Measurements from ENCODE around the gene CDC25C.
"Not testable (repeated sequence)": the region's sequence is repeated elsewhere in the genome, so short reads cannot be mapped to it uniquely, and the experiment has no call there.

Gene CDC25C

GRCh38 chr5:138275379-138275782 is 56.2 kb downstream of the CDC25C start:
- no peak for DNase-seq

GRCh38 chr5:138274189-138274853 is 57.3 kb downstream of the CDC25C start, which contains the start of gene GFRA3:
GFRA3 (minus strand) TSS chr5:138274621; CDS start chr5:138274424, 197 bp downstream.
- peak in 1 of 2 experiments; percentile 45 for DNase-seq

GRCh38 chr5:138273834-138274188 is 57.8 kb downstream of the CDC25C start:
- peak in 1 of 2 experiments; percentile 23 for DNase-seq

GRCh38 chr5:138272681-138273080 is 58.9 kb downstream of the CDC25C start:
- no peak for DNase-seq

- no peak for DNase-seq
These were observed 60.3 kb downstream of the CDC25C start for GRCh38 chr5:138271281-138271680.

- DNase-seq = no peak
These were observed 67.4 kb downstream of the CDC25C start for GRCh38 chr5:138264183-138264582.

- DNase-seq = no peak
These were observed 68.0 kb downstream of the CDC25C start for GRCh38 chr5:138263581-138263980.

GRCh38 chr5:138258704-138259292 is 72.8 kb downstream of the CDC25C start:
- no peak for DNase-seq

- no peak for DNase-seq
These were observed 74.0 kb downstream of the CDC25C start for GRCh38 chr5:138257583-138257982.

- no peak for DNase-seq
These were observed 78.7 kb downstream of the CDC25C start for GRCh38 chr5:138252944-138253343.

- DNase-seq = not testable (repeated sequence)
These were observed 83.8 kb downstream of the CDC25C start for GRCh38 chr5:138247800-138248199.

GRCh38 chr5:138246822-138247221 is 84.8 kb downstream of the CDC25C start:
- DNase-seq = no peak

- DNase-seq = no peak
These were observed 85.3 kb downstream of the CDC25C start for GRCh38 chr5:138246334-138246733.

GRCh38 chr5:138245717-138246116 is 85.9 kb downstream of the CDC25C start:
- no peak for DNase-seq

- no peak for DNase-seq
These were observed 87.8 kb downstream of the CDC25C start for GRCh38 chr5:138243794-138244193.

- DNase-seq = peak in 1 of 2 experiments; percentile 46
These were observed 89.7 kb downstream of the CDC25C start for GRCh38 chr5:138241688-138242571.

- DNase-seq = no peak
These were observed 90.8 kb downstream of the CDC25C start for GRCh38 chr5:138240650-138241385.

- DNase-seq = no peak
These were observed 93.6 kb downstream of the CDC25C start for GRCh38 chr5:138238034-138238433.

Measured in NCI-H526 (cell line).